8988T (cell line): ENCODE results near the gene SRCAP.

Experiments used
- DNase-seq: peaks from one replicate; pipeline ENCODE4 v3.0.0; 2011

SRCAP gene

DNA sequence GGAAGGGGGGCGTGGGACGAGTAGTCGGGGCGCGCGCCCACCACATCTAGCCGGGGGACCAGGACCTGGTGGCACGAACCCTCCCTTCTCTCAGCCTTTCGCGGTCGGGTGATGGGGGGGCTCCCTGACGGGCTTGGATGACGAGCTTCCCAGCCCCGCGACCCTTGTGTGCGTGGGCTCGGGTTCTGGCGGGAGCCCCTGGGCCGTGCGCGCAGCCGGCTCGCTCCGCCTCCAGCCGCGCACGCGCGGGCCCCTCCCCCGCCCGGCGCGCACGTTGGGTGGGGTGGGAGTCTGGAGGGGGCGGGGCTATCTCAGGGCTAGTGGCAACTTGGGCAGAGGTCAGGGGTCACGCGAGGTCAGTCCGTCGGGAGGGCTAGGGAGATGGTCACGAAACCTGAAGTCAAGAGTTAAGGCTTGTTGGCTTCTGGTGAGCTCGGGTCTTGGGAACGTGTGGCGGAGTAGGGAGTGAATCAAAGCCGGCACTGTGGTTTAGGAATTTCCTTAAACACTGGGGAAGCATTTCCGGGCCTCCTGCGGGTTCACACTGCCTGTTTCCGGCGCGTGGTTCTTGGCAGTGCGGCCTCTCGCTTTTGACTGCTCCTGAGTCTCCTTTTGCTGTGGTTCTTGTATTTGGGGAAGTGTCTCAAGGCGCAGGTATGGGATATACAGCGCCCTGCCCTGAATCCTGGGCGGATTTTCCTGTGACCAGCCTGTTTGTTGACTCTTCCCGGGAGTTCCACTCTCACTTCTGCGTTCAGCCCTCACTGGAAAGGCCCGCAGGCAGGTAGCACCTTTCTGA is at the start of gene SRCAP:
Gene SRCAP (plus strand): TSS at position 356 of the 799 bp plus-strand sequence. CDS start 1,654 bp downstream, outside the sequence.
- DNase-seq: peak; percentile 65

DNA sequence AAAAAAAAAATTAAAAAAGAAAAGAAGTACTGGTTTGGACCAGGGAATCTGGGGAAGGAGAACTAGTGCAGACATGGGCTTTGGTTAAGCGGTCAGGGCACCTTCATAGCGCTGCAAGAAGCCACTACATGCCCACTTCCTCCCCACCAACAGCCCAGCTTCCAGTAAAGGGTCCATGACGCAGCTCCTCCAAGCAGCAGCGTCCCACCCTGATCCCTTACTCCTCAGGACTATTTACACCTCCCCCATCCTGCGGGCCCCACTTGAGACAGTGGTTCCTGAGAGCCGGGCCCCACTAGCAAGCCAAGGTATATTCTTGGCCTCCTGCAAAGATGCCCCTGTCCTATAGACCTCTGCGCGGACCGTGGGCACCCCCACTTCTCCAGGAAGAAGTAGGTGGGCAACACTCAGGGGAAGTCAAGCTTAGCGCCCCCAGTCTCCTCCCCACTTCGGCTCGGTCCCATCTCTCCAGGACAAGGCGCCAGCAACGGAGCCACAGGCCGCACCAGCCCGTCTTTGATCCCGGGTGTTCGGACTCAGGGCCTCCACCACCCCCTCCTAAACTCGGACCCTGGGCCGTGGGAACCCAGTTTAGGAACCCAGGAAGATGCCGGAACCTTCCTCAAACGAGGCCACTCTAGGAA is 49.1 kb upstream of the SRCAP start:
- no peak for DNase-seq

DNA sequence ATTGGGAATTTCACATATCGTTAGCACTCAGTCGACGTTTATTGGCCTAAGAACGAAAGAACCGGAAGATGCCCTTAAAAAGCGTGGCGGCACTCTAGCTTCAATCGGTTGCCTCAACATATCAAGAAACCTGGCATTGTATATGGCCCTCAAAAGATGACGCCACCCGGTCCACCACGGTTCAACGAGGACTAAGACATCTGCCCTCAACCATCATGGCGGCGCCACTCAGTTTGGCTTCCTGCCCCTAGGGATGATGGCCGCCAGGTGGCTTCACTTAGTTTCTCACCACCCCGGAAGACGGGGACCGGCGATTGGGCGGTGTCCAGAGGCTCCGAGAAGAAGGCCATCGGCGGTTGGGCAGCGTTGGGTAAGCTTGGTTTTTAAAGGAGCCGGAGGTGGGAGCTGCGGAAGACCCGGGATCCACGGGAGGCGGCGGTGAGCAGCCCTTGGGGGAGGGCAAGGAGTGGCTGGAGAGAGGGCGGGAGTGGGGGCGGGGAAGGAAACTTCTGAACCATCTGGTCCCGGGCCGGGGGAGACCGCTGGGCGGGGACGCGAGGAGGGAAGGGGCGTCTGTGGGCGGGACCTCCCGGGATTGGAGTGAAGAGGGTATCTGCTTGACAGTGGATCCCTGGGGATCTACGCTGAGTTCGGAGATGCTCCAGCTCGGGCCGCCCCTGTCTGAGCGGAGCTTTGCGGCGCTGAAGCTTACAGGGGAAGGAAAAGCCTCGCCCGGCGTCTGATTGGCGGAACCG is 48.4 kb upstream of the SRCAP start, which contains the start of gene PRR14:
Gene PRR14 (plus strand): TSS at position 592 of the 755 bp plus-strand sequence. CDS start 686 bp downstream, outside the sequence.
- DNase-seq: peak; percentile 81

DNA sequence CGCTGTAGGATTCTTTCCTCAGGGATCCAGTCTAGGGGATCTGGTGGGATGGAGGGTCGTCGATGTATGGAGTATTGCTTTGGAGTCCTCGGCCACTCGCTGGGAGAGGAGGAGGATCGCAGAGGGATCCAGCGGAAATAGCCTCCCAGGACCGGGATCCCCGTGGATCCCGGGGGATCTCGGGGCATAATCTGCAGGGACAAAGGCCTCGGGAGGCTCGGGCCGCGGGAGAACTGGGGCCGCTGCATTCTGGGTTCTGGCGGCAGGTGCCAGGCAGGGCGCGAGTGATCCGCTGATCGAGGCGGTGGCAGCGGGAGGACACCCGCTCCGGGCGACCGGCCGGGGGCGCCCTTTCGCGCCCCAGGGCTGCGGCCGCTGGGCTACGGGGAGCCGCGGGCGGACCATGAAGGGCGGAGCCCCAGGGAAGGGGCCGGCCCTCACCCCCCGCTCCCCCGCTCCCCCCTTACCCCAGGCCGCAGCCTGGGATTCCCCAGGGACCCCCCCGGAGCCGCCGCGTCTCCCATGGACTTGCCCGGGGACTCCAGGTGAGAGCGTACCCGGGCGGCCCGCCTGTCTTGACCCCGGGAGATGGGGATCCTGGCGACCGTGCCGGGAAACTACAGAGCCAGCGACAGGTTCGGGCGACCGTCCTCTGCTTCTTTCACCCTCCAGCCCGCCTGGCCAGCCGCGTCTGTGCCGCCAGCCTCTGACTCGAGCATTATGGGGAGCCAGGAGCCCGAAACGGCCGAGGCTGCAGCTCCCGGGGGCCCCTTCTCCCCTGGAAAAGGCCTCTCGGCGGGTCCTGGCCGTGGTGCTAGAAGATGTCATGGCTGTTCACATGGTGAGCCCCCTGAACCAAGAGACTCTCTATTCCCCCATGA is 47.6 kb upstream of the SRCAP start:
- DNase-seq: peak; percentile 76

DNA sequence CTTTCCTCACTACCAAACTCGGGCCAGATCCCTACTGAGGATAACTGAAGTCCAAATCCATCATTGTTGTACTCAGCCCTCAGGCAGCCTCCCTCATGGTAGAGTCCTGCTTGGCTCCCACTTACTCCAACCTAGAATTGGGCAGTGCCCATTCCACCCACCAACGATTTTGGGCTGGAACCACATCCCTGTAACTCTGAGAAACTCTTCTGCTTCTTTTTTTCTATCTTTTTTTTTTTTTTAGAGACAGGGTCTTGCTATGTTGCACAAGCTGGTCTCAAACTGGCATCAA is 47.0 kb upstream of the SRCAP start:
- DNase-seq: no peak

DNA sequence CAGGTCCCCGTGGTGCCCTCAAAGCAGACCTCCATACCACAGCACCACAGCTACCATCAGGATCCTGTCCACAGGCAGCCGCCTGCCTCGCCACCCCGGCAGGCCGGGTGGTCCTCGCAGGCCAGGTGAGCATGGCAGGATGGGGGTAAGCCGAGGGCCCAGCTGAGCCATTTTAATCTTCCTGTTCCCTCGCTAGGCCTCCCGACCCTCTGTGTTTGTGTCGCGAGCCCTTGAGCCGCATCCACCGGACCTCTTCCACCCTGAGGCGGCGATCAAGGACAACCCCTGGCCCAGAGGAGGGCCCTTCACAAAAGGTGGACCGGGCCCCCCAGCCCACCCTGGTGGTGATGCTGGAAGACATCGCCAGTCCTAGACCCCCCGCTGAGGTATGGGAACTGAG is 46.3 kb upstream of the SRCAP start:
- DNase-seq: no peak

DNA sequence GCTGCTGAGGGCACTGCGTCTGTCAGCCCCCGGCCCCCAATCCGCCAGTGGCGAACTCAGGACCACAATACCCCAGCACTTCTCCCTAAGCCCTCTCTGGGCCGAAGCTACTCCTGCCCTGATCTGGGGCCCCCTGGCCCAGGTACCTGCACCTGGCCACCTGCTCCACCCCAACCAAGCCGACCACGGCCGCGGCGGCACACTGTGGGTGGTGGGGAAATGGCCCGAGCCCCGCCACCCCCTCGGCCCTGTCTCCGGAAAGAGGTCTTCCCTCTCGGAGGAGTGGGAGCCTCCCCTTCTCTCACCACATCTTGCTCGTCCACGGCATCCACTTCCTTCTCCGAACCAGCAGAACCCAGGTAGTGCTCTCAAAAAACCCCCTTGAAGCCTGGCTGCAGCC is 44.1 kb upstream of the SRCAP start:
- DNase-seq: no peak

DNA sequence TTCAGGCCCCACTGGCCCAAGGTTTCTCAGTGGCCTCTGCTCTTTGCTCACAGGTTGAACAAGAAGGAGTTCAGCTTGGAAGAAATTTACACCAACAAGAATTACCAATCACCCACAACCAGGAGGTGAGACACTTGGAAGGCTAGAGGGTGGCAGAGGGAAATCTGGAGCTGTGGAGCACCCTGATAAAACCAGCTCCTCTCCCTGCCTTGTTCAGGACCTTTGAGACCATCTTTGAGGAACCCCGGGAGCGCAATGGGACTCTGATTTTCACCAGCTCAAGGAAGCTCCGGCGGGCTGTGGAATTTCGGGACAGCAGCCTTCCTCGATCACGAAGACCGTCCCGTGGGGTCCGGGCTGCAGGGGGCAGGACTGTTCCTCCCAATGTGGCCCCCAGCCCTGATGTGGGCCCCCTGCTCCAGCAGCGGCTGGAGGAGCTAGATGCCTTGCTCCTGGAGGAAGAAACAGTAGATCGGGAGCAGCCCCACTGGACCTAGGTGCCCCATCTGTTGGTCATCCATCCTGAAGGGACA is 43.1 kb upstream of the SRCAP start:
- DNase-seq: no peak

DNA sequence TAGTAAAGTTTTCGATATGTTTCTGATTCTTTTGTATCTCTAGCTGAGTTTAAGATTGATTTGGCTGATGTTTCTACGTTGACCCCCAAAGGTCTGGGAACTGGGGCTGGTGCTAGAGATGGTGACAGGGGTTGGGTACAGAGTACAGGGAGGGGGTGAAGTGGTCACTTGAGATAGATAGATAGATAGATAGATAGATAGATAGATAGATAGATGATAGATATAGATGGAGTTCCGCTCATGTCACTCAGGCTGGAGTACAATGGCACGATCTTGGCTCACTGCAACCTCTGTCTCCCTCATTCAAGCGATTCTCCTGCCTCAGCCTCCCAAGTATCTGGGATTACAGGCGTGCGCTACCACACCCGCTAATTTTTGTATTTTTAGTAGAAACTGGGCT is 42.6 kb upstream of the SRCAP start:
- no peak for DNase-seq

DNA sequence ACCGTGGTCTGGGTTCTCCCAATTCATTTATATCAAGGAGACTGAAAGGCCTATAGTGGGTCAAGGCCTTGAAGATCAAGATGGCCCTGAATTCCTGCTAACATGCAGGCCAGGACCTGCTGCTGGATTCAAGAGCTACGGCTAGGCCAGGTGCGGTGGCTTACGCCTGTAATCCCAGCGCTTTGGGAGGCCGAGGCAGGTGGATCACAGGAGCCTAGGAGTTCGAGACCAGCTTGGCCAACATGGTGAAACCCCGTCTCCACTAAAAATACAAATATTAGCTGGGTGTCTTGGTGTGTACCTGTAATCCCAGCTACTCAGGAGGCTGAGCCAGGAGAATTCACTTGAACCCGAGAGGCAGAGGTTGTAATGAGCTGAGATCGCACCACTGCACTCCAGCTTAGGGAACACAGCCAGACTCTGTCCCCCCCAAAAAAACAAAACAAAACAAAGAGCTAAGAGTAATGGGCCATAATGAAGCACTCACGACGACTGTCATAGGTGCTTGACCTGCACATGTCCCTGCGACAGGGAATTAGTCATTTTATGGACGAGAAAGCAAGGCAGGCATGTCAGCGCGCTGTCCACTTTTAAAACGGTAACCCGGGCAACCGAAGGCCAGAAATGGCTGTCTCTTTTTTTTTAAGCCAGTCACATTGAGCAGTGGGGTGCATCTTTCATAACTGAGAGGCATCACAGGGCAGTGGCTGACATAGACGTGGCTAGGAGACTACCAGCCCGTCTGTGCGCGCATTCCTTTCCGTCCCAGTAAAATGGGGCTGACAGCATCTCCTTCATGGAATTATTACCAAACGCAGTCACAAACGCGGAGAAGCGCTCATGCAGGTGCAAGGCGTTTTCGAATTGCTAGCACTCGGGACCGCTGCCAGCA is 41.8 kb upstream of the SRCAP start:
- no peak for DNase-seq

DNA sequence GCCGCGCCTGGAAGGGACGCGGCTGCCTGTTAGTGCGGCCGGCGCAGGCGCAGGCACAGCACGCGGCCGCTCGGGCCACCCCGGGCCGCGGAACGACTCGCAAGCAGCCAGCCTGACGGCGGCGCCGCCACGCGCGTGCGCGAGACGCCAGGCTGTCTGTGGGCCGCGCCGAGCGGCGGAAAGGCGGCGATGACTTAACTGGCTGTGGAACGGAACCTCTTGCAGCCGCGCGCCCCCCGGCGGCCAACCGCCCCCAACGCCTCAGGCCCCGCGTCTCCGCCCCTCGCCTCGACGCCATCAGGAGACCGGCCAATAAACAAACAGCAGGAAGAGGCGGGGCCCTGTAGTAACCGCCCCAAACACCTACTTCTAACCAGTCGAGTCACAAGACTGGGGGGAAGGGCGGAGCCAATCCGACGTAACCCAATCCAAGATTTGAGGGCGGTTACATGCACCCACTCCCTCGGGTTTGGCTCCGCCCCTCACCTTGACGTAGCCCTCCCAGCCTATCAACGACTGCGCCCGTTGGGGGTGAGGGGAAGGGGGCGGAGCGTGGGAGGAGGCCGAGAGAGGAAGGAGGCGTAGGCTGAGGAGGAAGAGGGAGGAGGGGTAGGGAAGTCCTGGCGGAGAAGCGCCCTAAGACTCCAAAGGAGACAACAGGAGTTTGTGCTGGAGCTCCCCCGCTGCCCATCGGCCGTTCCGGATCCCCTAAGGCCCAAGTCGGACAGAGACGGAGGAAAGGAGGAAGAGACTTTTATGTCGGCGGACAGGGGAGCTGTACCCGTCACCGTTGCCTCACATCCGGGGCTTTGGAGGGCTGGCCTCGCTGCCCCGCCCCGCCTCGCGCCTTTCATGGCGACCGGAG is 40.9 kb upstream of the SRCAP start, which contains the start of gene FBRS:
Gene FBRS (plus strand): TSS at position 566 of the 865 bp plus-strand sequence. CDS start 1,088 bp downstream, outside the sequence.
- DNase-seq: peak; percentile 87

DNA sequence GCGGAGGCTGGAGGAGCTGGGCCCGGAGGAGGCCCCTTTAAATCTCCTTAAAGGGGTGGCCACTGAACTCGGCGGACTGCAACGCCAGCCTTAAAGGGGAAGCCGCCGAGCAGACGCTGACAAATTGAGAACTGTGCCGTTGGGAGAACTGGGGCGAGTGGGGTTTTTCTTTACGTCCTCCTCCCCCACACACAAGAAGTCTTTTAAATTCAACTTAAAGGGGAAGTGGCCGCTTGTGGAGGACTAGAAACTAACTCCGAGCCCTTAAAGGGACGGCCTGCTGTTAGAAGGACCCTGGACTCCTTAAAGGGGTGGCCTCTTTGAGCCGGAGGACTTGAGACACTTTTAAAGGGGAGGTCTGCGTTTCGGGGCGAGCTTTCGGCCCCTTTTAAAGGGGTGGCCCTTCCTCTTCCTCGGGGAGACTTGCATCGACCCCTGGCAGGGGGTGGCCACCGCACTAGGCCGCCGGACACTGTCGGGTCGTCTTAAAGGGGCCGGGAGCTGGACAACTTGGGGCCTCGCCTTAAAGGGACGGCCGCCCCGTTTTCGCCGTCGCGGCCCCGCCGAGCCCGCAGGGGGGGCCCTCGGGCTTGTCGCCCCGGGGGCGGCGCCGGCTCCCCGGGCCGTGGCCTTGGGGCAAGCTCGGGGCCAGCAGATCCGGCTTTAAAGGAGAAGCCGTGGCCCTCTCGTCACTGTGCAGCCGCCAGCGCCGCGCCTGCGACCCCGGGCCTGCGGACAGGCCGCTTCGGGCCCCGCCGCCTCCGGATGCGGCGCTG is 40.1 kb upstream of the SRCAP start:
- no peak for DNase-seq

DNA sequence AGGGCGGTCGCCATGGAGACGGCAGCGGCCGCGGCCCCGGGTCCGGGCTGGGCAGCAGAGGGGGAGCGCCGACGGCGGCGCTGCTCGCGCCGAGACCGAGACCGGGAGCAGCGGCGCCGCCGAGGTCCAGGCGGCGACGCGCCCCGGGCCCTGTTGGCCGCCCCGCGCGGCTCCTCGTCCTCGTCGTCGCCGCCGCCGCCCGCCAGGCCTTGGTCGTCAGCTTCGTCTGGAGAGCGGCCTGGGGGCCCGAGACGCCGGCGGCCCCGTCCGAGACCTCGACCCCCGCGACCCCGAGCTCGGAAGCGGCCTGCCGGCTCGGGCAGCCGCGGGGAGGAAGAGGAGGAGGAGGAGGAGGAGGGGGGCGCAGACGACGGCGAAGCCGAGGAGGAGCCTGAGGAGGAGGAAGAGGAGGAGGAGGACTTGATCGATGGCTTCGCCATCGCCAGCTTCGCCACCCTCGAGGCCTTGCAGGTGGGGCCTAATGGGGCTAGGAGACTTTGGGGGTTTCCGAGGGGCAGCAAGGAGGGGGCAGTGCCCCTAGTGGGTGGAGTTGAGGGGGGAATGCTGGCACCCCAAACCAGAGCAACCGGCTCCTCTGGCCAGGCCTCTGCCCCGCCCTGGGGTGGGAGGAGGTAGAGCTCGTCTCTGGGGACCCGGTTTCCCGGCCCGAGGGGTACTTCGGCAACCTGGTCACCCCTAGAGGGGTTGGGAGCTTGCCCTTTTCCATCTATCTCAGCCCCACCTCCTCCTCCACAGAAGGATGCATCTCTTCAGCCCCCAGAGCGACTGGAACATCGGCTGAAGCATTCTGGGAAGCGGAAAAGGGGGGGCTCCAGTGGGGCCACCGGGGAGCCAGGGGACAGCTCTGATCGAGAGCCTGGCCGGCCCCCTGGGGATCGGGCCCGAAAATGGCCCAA is 39.2 kb upstream of the SRCAP start:
- DNase-seq: no peak

DNA sequence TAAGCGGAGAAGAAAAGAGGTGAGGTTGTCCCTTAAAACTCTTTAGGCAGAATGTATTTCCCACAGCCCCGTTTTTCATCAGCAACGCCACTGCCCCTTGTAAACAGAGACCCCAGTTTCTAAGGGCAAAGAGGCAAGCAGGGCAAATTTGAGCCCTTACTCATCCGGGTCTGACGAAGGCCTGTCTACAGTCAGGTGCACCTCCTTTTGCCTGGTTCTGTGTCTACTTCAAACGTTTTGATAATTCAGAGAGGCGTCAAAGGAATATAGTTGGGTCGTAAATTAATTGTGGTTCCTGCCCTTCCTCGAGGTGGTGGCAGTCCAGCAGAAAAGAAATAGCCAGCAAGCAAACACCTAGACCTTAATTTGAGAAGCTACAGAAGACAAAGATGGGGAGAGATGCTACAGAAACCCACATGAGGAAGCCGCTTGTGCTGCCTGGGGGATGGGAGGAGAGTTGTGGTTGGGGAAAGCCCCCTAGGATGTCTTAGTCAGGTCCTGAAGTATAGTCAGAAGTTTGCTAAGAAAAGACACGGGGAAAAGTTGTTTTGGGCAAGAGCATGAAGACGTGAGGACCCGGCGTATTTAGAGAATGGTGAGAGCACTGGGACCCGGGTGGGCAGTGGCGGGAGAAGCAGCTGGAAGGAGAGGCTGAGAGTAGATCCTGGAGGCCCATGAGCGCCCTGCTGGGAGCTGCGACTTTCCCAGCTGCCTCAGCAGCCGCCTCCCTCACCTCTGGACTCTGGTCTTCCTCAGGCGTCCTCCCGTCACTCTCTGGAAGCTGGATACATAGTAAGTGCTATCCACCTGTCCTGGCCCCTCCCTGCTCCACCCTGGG is 38.3 kb upstream of the SRCAP start:
- DNase-seq: no peak

DNA sequence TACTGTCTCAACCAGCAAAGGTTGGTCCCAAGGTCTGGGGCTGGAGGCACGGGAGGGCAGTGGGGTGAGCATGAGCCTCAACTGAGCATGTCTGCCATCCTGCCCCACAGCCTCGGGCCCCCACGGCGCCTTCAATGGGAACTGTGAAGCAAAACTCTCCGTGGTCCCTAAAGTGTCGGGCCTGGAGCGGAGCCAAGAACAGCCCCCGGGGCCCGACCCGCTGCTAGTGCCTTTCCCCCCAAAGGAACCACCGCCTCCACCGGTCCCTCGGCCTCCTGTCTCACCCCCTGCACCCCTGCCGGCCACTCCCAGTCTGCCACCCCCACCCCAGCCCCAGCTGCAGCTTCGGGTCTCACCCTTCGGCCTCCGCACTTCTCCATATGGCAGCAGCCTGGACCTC is 36.5 kb upstream of the SRCAP start:
- no peak for DNase-seq

DNA sequence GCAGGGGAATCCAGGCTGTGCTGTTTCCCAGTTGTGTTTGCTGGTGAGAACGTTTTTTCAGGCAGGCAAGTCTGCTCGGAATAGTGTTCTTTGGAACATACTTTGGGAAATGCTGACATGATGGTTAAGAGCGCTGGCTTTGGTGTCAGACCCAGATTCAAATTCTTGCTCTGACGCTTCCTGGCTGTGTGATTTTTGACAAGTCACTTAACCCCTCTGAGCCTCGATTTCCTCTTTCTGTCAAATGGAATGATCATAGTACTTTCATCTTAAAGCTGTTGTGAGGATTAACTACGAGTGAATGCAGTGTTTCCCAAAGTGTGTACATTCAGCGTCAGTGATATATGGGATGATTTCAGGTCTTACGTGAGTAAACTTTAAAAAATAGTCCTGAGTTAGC is 35.9 kb upstream of the SRCAP start:
- DNase-seq: no peak

DNA sequence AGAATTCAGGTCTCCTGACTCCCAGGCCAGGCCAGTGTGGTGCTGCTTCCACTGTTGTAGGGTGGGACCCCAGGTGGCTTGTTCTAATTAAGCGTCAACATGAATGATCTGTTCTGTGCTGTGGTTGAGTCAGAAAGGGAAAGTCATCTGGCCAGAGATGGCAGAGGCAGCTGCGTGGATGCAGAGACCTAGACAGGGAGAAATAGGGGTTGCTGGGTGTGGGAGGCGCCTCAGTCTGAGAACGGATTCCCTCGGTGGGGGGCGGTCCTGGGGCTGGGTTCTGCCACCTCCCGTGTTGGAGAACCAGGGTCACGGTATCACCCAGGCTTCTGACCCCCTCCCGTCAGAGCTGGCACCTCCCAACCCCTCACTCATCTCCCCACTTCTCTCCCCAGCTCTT is 35.2 kb upstream of the SRCAP start:
- no peak for DNase-seq
